Effector memory CD4-positive, alpha-beta T cell (primary cell): ENCODE measurements around the gene RPL19.

ENCODE experiments used
- DNase-seq, 3 donors: peaks; one replicate each; pipeline ENCODE4 v3.0.0-alpha.2; 2020
- H3K27ac ChIP-seq: 2 replicates; pipeline ENCODE4 v1.7.0; 2013; ENCODE audit warnings: mild to moderate bottlenecking, low read length, moderate library complexity; ENCODE audit not compliant: insufficient read depth, poor library complexity, severe bottlenecking
- H3K27me3 ChIP-seq: replicated peaks from 2 replicates; pipeline ENCODE4 v1.7.0; 2013; ENCODE audit warnings: mild to moderate bottlenecking, low read length; ENCODE audit not compliant: insufficient read depth, control insufficient read depth, poor library complexity, severe bottlenecking
- H3K36me3 ChIP-seq: 2 replicates; pipeline ENCODE4 v1.7.0; 2013; ENCODE audit warnings: mild to moderate bottlenecking, low read length, moderate library complexity; ENCODE audit not compliant: control insufficient read depth, insufficient read depth
- H3K4me1 ChIP-seq: 2 replicates; pipeline ENCODE4 v1.7.0; 2013; ENCODE audit warnings: low read length, mild to moderate bottlenecking; ENCODE audit not compliant: control insufficient read depth, insufficient read depth, poor library complexity, severe bottlenecking
- H3K4me3 ChIP-seq: 2 replicates; pipeline ENCODE4 v1.7.0; 2013; ENCODE audit warnings: low read length, low read depth, mild to moderate bottlenecking; ENCODE audit not compliant: insufficient read depth, poor library complexity, severe bottlenecking
- H3K9me3 ChIP-seq: 2 replicates; pipeline ENCODE4 v1.7.0; 2013; ENCODE audit warnings: mild to moderate bottlenecking, low read length, moderate library complexity; ENCODE audit not compliant: control insufficient read depth

Gene RPL19

GRCh38 chr17:39222866-39223834, 23.1 kb downstream of the RPL19 start:
- peaks cover 33% of the 10 kb centered on the region for H3K27me3 ChIP-seq
- H3K27ac ChIP-seq = no peak overlapping the region
- H3K36me3 ChIP-seq = no peaks in the 10 kb centered on the region
- no peaks in the 10 kb centered on the region for H3K9me3 ChIP-seq
- no peak for DNase-seq
- H3K4me3 ChIP-seq = no peak overlapping the region
- peaks cover 17% of the 10 kb centered on the region for H3K4me1 ChIP-seq

GRCh38 chr17:39223907-39224777, 24.1 kb downstream of the RPL19 start:
- no peak for DNase-seq
- Histone ChIP-seq H3K9me3 (no peaks in the 10 kb centered on the region), H3K27ac (no peak overlapping the region), H3K36me3 (no peaks in the 10 kb centered on the region), H3K27me3 (peaks cover 33% of the 10 kb centered on the region), H3K4me1 (peaks cover 15% of the 10 kb centered on the region), H3K4me3 (peak overlapping the region; percentile 41)

GRCh38 chr17:39224778-39225307, 24.8 kb downstream of the RPL19 start:
- DNase-seq = no peak
- no peaks in the 10 kb centered on the region for H3K36me3 ChIP-seq
- H3K4me3 ChIP-seq = peak overlapping the region; percentile 41
- H3K27ac ChIP-seq = no peak overlapping the region
- H3K27me3 ChIP-seq = peaks cover 33% of the 10 kb centered on the region
- H3K4me1 ChIP-seq = peaks cover 15% of the 10 kb centered on the region
- no peaks in the 10 kb centered on the region for H3K9me3 ChIP-seq

- Histone ChIP-seq H3K4me1 (peaks cover 15% of the 10 kb centered on the region), H3K9me3 (no peaks in the 10 kb centered on the region), H3K27me3 (peaks cover 33% of the 10 kb centered on the region), H3K36me3 (no peaks in the 10 kb centered on the region), H3K27ac (no peak within 1 kb of the TSS), H3K4me3 (peak within 1 kb of the TSS; percentile 41)
- DNase-seq = no peak
Observed at GRCh38 chr17:39225308-39225958, 25.4 kb downstream of the RPL19 start, which contains the start of gene STAC2. STAC2 (minus strand) TSS chr17:39225945; CDS start chr17:39225502, 443 bp downstream.

GRCh38 chr17:39225959-39226683, 26.0 kb downstream of the RPL19 start:
- Histone ChIP-seq H3K4me3 (peak overlapping the region; percentile 13), H3K27ac (no peak overlapping the region), H3K36me3 (no peaks in the 10 kb centered on the region), H3K27me3 (peaks cover 33% of the 10 kb centered on the region), H3K4me1 (peaks cover 15% of the 10 kb centered on the region), H3K9me3 (no peaks in the 10 kb centered on the region)
- DNase-seq = peak in 2 of 3 donors; percentile 18 to 32

- Histone ChIP-seq H3K27me3 (peaks cover 33% of the 10 kb centered on the region), H3K4me3 (no peak overlapping the region), H3K4me1 (peaks cover 19% of the 10 kb centered on the region), H3K27ac (no peak overlapping the region), H3K36me3 (no peaks in the 10 kb centered on the region), H3K9me3 (no peaks in the 10 kb centered on the region)
- DNase-seq = no peak
Observed at GRCh38 chr17:39227364-39227919, 27.4 kb downstream of the RPL19 start.

GRCh38 chr17:39229274-39229913, 29.3 kb downstream of the RPL19 start:
- H3K27me3 ChIP-seq = peaks cover 28% of the 10 kb centered on the region
- no peak for DNase-seq
- H3K9me3 ChIP-seq = no peaks in the 10 kb centered on the region
- H3K36me3 ChIP-seq = no peaks in the 10 kb centered on the region
- H3K4me1 ChIP-seq = peaks cover 19% of the 10 kb centered on the region
- no peak overlapping the region for H3K4me3 ChIP-seq
- no peak overlapping the region for H3K27ac ChIP-seq

- no peak overlapping the region for H3K4me3 ChIP-seq
- H3K4me1 ChIP-seq = peaks cover 10% of the 10 kb centered on the region
- DNase-seq = no peak
- no peaks in the 10 kb centered on the region for H3K36me3 ChIP-seq
- H3K27ac ChIP-seq = no peak overlapping the region
- peaks cover 19% of the 10 kb centered on the region for H3K27me3 ChIP-seq
- no peaks in the 10 kb centered on the region for H3K9me3 ChIP-seq
Observed at GRCh38 chr17:39230361-39230760, 30.3 kb downstream of the RPL19 start.
